Upper lobe of left lung (tissue), 4 donors: Measurements from ENCODE around the gene RHOG.

Source experiments
- POLR2A ChIP-seq, 4 donors: fragments of 450-650 bp; IDR thresholded peaks; one replicate each; pipeline ENCODE4 v1.5.1; 2016 to 2017; ENCODE audit warnings: antibody characterized with exemption in 4 of 4, mild to moderate bottlenecking in 2 of 4
- TF ChIP-seq, protein P1 (sequence below), 6 experiments: fragments of 450-650 bp in 4 of 6; fragments of 200-600 bp in 2 of 6; sonication (generic) in 2 of 6; IDR thresholded peaks; one replicate each; pipeline ENCODE4 v1.5.1; 2016 to 2019; ENCODE audit warnings: antibody characterized with exemption in 6 of 6

DNA sequence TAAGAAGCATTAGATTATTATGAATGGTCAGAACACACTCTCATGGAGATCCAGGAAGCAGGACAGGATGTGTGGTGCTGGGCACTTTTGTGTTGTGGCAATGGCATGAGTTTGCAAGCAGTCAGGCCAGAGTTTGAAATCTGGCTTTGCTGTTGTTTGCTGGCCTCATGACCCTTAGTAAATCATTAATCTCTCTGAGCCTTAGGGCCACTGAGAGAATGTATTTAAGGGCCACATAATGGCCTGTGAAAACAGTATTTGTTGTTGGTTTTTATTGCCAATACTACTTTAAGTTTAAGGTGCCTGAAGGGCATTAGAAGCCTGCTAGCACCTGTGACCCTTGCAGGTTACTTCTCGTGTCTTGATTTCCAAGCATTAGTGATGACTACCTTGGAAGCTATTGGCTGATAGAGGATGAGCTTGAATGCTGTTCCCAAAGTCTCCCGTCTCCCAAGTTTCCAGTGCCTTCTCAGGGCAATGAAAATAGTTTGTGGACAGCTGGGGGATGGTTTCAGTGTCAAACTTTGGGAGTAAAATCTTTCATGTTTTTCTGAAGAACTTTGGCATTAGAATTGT, 39.3 kb upstream of the RHOG start:
- TF ChIP-seq, protein P1, sequence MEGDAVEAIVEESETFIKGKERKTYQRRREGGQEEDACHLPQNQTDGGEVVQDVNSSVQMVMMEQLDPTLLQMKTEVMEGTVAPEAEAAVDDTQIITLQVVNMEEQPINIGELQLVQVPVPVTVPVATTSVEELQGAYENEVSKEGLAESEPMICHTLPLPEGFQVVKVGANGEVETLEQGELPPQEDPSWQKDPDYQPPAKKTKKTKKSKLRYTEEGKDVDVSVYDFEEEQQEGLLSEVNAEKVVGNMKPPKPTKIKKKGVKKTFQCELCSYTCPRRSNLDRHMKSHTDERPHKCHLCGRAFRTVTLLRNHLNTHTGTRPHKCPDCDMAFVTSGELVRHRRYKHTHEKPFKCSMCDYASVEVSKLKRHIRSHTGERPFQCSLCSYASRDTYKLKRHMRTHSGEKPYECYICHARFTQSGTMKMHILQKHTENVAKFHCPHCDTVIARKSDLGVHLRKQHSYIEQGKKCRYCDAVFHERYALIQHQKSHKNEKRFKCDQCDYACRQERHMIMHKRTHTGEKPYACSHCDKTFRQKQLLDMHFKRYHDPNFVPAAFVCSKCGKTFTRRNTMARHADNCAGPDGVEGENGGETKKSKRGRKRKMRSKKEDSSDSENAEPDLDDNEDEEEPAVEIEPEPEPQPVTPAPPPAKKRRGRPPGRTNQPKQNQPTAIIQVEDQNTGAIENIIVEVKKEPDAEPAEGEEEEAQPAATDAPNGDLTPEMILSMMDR (IDR thresholded peaks at IDR 0.05), result no peak
- TF ChIP-seq POLR2A (IDR thresholded peaks at IDR 0.05), result no peak
